Right atrium auricular region (tissue), 2 donors: Measurements from ENCODE around the gene AGBL4. TPM values are rescaled to one million over a fixed set of nuclear protein-coding genes. Genes with fewer than 3 reads are reported as not detected.

Experiments
- DNase-seq: peaks from one replicate; pipeline ENCODE4 v3.0.0-alpha.2; 2019; ENCODE audit warnings: low spot score
- H3K27ac ChIP-seq, 2 donors: fragments of 200-600 bp; sonication (generic); 1 replicate in 1 of 2; 2 replicates in 1 of 2; pipeline ENCODE4 v1.5.1; 2016 to 2019
- H3K27me3 ChIP-seq, 2 donors: fragments of 200-600 bp; sonication (generic); one replicate each; pipeline versions ENCODE4 v1.5.1 to v1.6.0; 2017 to 2019
- H3K36me3 ChIP-seq: fragments of 200-600 bp; sonication (generic); one replicate; pipeline ENCODE4 v1.5.1; 2016
- H3K4me1 ChIP-seq, 2 donors: fragments of 200-600 bp; sonication (generic); one replicate each; pipeline versions ENCODE4 v1.5.1 to v1.6.0; 2017 to 2019
- H3K4me3 ChIP-seq, 2 donors: fragments of 200-600 bp; sonication (generic); 1 replicate in 1 of 2; 2 replicates in 1 of 2; pipeline ENCODE4 v1.5.1; 2017 to 2019; ENCODE audit warnings: mild to moderate bottlenecking in 1 of 2, moderate library complexity in 1 of 2
- H3K9me3 ChIP-seq, 2 donors: fragments of 200-600 bp; sonication (generic); one replicate each; pipeline ENCODE4 v1.5.1; 2019
- total RNA-seq, 2 donors: library from RNA; depleted of rRNA; stranded (reverse); fragments of >200 nt; gene quantifications; one replicate each; pipeline ENCODE4 v1.1.0, GENCODE V29; 2016
- TF ChIP-seq, protein P1 (sequence below), 2 donors: fragments of 200-600 bp; sonication (generic); IDR thresholded peaks; one replicate each; pipeline ENCODE4 v1.5.1; 2019; ENCODE audit warnings: antibody characterized with exemption in 2 of 2

AGBL4 gene
- total RNA-seq, 2 donors from 2014 or later: 0.94 to 1.7 TPM

DNA sequence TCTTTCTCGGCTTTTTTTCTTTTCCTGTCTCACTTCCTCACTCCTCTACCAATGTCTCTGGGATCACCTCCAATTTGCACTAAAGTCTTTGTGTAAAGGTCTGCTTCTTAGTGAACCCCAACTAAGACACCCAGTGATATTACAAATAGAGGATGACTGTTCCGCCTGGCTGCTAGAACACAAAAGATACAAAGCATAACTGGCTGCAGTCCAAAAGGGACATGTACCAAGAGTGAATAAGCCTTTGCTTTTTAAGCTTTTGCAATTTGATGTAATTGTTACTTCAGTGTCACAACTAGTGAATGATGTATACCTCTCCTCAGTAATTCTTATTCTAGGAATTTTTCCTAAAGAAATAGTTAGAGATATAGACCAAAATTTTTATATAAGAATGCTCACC is 1164.3 kb downstream of the AGBL4 start:
- Histone ChIP-seq H3K27ac (no peak overlapping the region), H3K4me3 (no peak overlapping the region), H3K9me3 (no peaks in the 10 kb centered on the region), H3K4me1 (no peaks in the 10 kb centered on the region), H3K27me3 (no peaks in the 10 kb centered on the region), H3K36me3 (no peaks in the 10 kb centered on the region)
- TF ChIP-seq, protein P1, sequence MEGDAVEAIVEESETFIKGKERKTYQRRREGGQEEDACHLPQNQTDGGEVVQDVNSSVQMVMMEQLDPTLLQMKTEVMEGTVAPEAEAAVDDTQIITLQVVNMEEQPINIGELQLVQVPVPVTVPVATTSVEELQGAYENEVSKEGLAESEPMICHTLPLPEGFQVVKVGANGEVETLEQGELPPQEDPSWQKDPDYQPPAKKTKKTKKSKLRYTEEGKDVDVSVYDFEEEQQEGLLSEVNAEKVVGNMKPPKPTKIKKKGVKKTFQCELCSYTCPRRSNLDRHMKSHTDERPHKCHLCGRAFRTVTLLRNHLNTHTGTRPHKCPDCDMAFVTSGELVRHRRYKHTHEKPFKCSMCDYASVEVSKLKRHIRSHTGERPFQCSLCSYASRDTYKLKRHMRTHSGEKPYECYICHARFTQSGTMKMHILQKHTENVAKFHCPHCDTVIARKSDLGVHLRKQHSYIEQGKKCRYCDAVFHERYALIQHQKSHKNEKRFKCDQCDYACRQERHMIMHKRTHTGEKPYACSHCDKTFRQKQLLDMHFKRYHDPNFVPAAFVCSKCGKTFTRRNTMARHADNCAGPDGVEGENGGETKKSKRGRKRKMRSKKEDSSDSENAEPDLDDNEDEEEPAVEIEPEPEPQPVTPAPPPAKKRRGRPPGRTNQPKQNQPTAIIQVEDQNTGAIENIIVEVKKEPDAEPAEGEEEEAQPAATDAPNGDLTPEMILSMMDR (IDR thresholded peaks at IDR 0.05): no peak
- no peak for DNase-seq

DNA sequence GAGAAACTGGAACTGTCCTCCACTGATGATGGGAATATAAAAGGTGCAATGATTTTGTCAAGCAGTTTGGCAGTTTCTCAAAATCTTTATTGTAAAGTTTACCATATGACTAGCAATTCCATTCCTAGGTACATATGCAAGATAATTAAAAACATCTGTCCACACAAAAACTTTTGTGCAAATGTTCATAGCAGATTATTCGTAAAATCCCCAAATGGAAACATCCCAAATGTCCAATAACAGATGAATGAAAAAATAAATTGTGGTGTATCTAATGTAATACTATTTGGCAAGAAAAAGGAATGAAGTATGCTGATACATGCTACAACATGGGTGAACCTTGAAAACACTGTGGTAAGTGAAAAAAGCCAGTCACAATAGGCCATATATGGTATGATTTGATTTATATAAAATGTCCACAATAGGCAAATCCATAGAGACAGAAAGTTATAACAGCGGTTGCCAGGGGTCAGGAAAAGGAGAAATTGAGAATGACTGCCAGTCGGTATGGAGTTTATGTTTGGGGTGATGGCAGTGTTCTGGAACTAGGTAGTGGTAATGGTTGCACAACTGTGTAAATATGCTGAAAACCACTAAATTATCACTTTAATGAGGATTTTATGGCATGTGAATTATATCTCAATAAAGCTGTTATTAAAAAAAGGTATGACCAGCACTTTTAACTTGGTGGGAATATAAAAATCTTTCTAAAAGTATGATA is 1165.4 kb downstream of the AGBL4 start:
- Histone ChIP-seq H3K9me3 (no peaks in the 10 kb centered on the region), H3K27me3 (no peaks in the 10 kb centered on the region), H3K27ac (no peak overlapping the region), H3K4me1 (no peaks in the 10 kb centered on the region), H3K4me3 (no peak overlapping the region), H3K36me3 (no peaks in the 10 kb centered on the region)
- no peak for DNase-seq
- TF ChIP-seq, protein P1 (IDR thresholded peaks at IDR 0.05): no peak

DNA sequence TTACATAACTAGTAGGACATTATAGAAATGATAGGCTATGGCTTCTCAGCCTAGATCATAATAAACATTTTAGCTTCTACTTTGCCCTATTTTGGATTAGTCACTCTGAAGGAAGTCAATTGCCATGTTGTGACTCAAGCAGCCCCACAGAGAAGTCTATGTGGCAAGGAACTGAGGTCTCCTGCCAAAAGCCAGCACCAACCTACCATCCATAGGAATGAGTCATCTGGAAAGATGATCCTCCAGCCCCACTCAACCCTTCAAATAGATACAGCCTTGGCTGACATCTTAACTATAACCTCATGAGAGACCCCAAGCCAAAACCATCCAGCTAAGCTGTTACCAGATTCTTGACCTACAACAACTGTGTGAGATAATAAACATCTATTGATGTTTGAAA is 1170.7 kb downstream of the AGBL4 start:
- DNase-seq: no peak
- Histone ChIP-seq H3K4me3 (no peak overlapping the region), H3K27me3 (no peaks in the 10 kb centered on the region), H3K36me3 (no peaks in the 10 kb centered on the region), H3K9me3 (no peaks in the 10 kb centered on the region), H3K27ac (no peak overlapping the region), H3K4me1 (no peaks in the 10 kb centered on the region)
- TF ChIP-seq, protein P1 (IDR thresholded peaks at IDR 0.05): no peak

DNA sequence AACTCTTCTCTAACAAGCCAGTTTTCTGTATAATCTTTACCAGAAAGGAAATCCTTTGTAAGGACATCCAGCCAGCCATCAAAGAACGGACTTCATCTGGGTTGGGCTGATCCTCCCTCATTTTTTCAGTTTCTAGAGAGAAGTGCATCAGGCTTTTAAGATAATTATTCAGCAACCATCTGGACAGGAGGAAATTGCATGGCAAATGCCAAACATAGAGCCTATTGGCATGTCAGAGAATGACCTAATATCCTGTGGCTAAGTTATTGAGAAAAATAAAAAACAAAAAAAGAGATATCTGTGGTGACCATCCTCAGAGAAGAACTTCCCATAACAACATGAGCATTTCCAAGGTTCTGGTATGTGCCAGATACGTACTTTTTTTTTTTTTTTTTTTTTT is 1172.1 kb downstream of the AGBL4 start:
- Histone ChIP-seq H3K27ac (no peak overlapping the region), H3K4me1 (no peaks in the 10 kb centered on the region), H3K4me3 (no peak overlapping the region), H3K36me3 (no peaks in the 10 kb centered on the region), H3K27me3 (no peaks in the 10 kb centered on the region), H3K9me3 (no peaks in the 10 kb centered on the region)
- TF ChIP-seq, protein P1 (IDR thresholded peaks at IDR 0.05): no peak
- DNase-seq: no peak

DNA sequence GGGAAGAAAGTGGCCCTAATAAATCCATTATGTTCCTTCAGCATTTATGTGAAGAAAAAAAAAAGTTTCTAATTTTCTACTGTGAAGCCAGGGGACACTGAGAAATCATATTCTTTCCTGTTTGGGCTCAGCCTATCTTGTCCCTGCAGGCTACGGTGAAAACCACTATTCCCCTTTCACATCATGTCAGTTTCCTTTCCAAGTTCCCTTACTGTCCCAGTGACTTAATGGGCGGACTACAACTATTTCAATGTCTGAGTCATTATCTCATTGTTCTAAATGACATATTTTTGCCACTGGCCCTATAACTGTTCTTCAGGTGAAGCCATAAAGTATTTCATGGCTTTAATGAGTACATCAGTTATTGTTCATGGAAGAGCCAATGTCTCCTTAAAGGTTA is 1175.7 kb downstream of the AGBL4 start:
- DNase-seq: no peak
- TF ChIP-seq, protein P1 (IDR thresholded peaks at IDR 0.05): no peak
- H3K36me3 ChIP-seq: no peaks in the 10 kb centered on the region
- H3K4me1 ChIP-seq: no peaks in the 10 kb centered on the region
- no peaks in the 10 kb centered on the region for H3K27me3 ChIP-seq
- no peaks in the 10 kb centered on the region for H3K9me3 ChIP-seq
- H3K27ac ChIP-seq: no peak overlapping the region
- H3K4me3 ChIP-seq: no peak overlapping the region

DNA sequence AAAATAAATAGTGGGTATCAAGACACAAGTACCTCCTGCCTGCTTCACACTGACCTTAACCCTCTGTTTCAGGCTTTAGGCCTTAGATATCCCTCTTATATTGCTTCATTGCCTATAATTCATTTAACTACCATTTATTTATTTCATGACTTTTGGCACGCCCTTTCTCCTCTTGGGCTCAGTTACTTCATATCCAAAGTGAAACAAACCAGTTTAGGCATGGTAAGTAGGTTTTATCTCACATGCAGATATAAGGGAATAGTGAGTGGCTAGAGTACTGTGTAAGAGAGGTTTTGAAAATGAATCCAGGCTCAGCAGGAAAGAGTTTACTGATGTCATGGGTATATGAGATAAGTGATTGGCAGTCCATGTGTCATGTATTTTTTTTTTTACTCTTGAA is 1177.3 kb downstream of the AGBL4 start:
- DNase-seq: no peak
- Histone ChIP-seq H3K4me1 (no peaks in the 10 kb centered on the region), H3K4me3 (no peak overlapping the region), H3K27ac (no peak overlapping the region), H3K9me3 (no peaks in the 10 kb centered on the region), H3K36me3 (no peaks in the 10 kb centered on the region), H3K27me3 (no peaks in the 10 kb centered on the region)
- TF ChIP-seq, protein P1 (IDR thresholded peaks at IDR 0.05): no peak
